ENCODE results near the gene TXNRD3.

Gene TXNRD3

DNA sequence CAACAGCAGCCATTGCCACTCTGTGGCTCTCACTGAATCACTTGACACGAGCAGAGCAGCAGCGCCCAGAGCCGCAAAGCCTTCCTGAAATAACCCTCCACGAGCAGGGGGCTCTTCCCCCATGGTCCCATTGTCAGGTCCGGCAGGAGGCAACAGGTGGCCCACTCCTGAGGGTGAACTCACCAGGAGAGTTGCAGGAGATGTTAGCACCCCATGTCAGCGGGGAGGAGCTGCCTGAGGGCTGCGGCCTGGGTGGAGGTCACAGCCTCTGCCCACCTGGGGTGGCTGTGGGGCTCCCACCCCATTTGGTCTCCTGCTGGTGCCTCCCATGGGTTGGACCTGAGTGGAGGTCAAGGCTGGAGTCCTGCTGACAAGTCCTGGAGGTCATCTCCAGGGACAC, 83.8 kb downstream of the TXNRD3 start:
- TF ChIP-seq, protein P1, sequence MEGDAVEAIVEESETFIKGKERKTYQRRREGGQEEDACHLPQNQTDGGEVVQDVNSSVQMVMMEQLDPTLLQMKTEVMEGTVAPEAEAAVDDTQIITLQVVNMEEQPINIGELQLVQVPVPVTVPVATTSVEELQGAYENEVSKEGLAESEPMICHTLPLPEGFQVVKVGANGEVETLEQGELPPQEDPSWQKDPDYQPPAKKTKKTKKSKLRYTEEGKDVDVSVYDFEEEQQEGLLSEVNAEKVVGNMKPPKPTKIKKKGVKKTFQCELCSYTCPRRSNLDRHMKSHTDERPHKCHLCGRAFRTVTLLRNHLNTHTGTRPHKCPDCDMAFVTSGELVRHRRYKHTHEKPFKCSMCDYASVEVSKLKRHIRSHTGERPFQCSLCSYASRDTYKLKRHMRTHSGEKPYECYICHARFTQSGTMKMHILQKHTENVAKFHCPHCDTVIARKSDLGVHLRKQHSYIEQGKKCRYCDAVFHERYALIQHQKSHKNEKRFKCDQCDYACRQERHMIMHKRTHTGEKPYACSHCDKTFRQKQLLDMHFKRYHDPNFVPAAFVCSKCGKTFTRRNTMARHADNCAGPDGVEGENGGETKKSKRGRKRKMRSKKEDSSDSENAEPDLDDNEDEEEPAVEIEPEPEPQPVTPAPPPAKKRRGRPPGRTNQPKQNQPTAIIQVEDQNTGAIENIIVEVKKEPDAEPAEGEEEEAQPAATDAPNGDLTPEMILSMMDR (IDR thresholded peaks at IDR 0.05; ENCODE audit: low read depth, low read length, missing control alignments), result no peak
- H3K4me3 ChIP-seq (ENCODE audit: low read depth, low read length), result no peak overlapping the region
- DNase-seq (ENCODE audit: low read depth), result no peak
- in situ Hi-C loops (cut with HindIII; ENCODE audit: low sequenced_read_pairs), result no loop called here

DNA sequence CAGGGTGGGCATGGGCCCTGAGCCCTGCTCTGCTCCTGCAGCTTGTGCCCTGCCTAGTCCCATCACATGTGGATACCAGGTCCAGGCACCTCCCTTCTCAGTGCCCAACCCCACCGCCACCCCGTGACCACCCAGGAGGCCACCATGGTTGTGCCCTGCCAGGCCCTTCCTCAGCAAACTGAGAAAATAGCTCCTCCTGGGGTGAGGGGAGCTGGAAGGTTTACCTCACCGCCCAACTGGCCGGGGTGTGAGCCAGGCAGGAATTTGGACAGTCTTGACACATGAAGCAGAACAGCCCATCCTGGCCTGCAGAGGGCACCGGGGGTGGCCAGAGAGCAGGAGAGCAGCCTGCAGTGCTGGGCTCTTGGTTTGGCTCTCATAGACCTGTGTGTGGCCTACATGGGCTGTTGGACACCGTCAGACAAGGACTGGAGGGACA, 84.8 kb downstream of the TXNRD3 start:
- DNase-seq (ENCODE audit: low read depth), result no peak
- no peak overlapping the region for H3K4me3 ChIP-seq (ENCODE audit: low read depth, low read length)
- TF ChIP-seq, protein P1 (IDR thresholded peaks at IDR 0.05; ENCODE audit: low read depth, low read length, missing control alignments), result no peak
- in situ Hi-C loops (cut with HindIII; ENCODE audit: low sequenced_read_pairs), result no loop called here

DNA sequence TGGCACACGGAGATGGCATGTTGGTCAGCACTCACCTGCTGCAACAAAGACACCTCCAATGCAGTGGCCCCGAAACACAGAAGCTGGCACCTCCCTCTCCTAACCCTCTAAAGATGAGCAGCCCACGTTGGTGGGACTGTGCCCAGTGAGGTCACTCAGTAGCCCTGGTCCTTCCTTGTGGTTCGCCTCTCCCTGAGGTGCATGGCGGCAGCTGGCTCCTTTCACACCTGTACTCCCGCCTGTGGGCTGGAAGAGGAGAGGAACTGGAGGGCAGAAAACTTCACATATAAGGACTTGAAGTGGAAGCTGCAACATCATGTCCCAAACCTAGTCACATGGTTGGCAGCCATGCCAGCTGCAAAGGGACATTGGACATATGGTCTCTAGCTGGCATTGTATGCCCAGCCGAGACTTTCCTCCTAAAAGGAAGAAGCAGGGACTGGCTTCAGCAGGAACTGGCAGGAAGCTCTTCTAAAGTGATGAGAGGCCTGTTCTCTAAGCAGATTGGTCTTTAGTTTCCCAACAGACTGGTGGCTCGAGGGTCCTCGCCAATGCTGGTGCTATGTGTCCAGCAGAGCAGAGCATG, 85.4 kb downstream of the TXNRD3 start:
- DNase-seq (ENCODE audit: low read depth), result no peak
- in situ Hi-C loops (cut with HindIII; ENCODE audit: low sequenced_read_pairs), result no loop called here
- TF ChIP-seq, protein P1 (IDR thresholded peaks at IDR 0.05; ENCODE audit: low read depth, low read length, missing control alignments), result no peak
- no peak overlapping the region for H3K4me3 ChIP-seq (ENCODE audit: low read depth, low read length)

DNA sequence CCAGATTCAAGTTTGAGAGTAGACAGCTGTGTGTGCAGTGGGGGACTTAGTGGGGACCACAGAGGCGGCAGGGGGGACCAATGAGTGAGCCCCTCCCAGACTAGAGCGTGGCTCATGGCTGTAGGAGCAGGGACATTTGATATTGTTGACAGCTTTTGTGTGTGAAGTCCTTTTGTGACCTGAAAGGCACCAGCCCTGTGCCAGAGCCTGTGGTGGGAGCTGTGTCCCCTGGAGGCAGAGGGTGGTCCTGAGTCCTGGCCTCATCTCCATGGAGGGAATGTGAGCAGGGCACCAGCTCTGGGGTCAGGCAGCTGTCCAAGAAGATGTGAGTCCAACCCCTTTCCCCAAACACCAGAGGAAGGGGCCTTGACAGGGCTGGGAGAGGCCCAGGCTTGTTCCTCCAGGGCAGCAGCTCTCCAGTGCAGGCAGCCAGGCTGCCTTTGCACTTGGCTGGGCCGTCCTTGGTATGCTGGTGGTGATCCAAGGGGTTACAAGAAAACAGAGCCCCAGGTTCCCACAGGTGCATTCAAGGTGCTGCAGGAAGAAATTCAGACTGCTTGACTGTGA, 86.1 kb downstream of the TXNRD3 start:
- in situ Hi-C loops (cut with HindIII; ENCODE audit: low sequenced_read_pairs), result no loop called here
- TF ChIP-seq, protein P1 (IDR thresholded peaks at IDR 0.05; ENCODE audit: low read depth, low read length, missing control alignments), result no peak
- DNase-seq (ENCODE audit: low read depth), result no peak
- H3K4me3 ChIP-seq (ENCODE audit: low read depth, low read length), result no peak overlapping the region

DNA sequence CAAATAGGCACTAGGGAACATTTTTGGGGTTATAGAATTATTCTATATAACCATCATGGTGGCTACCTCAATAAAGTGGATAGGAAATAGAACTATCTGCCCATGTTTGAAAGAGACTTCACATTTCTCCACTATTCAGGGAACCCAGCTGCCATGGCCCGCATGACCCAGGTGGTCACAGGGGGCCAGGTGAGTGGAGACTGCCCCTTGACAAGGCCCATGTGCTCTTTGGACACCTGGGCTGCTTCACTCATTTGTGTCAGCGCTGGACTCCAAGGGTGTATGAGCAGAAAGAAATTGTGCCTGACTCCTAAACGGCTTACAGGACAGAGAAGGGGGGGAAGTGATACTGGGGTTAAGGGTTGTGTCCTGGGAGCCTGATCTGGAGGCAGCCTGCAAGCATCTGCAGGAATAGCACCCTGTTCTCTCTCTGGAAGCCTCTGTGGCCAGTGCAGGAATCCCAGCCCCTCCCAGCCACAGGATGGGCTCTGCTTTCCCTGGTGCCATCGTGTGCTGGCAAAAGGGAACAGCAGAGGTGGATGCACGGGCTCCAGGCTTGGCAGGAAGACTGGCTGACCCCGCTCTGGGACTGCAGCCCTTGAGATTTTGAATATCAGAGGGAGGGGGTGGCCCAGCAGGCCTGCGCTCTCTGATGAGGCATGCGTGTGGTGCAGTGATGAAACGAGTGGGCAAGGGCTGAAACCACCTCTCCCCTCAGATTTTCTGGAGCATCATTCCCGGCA, 87.1 kb downstream of the TXNRD3 start:
- no peak overlapping the region for H3K4me3 ChIP-seq (ENCODE audit: low read depth, low read length)
- TF ChIP-seq, protein P1 (IDR thresholded peaks at IDR 0.05; ENCODE audit: low read depth, low read length, missing control alignments), result no peak
- no peak for DNase-seq (ENCODE audit: low read depth)
- in situ Hi-C loops (cut with HindIII; ENCODE audit: low sequenced_read_pairs), result no loop called here

DNA sequence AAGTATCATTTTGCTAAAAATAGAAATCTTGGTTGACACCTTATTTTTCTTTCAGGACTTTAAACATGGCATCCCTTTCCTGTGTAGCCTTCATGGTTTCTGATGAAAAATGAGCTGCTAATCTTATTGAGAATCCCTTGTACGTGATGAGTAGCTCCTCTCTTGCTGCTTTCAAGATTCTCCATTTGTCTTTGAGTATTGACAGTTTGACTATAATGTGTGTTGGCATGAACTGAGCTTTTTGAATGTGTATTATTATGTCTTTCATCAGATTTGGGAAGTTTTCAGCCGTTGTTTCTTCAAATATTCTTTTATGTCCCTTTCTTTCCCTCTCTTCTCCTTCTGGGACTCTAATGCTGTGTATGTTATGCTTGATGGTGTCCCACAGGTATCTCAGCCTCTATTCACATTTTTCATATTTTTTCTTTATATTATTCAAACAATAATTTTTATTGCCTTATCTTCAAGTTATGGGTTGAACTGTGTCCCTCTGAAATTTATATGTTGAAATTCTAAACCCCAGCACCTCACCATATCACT, 92.1 kb downstream of the TXNRD3 start:
- in situ Hi-C loops (cut with HindIII; ENCODE audit: low sequenced_read_pairs), result no loop called here
- TF ChIP-seq, protein P1 (IDR thresholded peaks at IDR 0.05; ENCODE audit: low read depth, low read length, missing control alignments), result no peak
- no peak overlapping the region for H3K4me3 ChIP-seq (ENCODE audit: low read depth, low read length)
- DNase-seq (ENCODE audit: low read depth), result no peak
